HG02840 (cell line): Measurements from ENCODE around the gene TRAPPC10.
"Not testable (repeated sequence)": the region's sequence is repeated elsewhere in the genome, so short reads cannot be mapped to it uniquely, and the experiment has no call there.

Experiments used
- ATAC-seq: cut with Tn5 transposase; IDR thresholded peaks from one replicate; pipeline ENCODE4 v1.9.1; 2021; ENCODE audit warnings: mild to moderate bottlenecking, moderate library complexity, moderate number of reproducible peaks; ENCODE audit not compliant: unreplicated experiment, low FRiP score

TRAPPC10 gene

GRCh38 chr21:44084496-44085241, 72.6 kb downstream of the TRAPPC10 start:
- no peak for ATAC-seq

DNA sequence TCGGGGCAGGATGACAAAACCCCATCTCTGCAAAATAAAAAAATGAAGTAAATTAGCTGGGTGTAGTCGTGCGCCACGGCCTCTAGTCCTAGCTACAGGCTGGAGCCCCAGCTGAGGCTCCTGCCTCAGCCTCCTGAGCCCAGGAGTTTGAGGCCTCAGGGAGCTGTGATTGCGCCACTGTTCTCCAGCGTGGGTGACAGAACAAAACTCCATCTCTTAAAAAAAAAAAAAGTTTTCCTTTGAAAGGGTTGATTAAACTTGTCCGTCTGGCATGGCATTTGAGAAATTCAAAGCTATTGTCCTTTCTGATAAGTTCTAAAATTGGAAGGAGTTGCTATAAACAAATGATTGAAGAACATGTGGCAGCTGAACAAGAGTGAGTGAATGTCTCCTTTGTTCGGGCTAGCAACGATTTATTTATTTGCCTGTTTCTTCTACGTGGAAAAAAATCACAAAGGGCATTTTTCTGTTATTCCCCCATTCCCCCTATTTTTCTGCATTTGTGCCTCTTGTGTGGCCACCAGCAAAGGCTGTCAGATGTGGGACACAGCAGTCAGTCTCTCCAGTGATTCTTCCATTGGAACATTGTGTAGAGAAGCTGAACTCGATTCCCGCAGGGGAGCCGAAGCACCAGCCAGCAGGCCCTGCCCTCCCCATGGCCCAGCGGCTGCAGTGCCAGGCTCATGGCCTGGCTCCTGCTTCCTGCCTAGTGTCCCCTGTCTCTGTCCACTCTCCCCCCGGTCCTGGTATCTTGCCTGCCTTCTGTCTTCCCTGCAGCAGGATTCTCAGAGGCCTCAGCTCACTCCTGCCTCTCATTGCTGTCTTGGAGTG, 73.6 kb downstream of the TRAPPC10 start:
- ATAC-seq: no peak

DNA sequence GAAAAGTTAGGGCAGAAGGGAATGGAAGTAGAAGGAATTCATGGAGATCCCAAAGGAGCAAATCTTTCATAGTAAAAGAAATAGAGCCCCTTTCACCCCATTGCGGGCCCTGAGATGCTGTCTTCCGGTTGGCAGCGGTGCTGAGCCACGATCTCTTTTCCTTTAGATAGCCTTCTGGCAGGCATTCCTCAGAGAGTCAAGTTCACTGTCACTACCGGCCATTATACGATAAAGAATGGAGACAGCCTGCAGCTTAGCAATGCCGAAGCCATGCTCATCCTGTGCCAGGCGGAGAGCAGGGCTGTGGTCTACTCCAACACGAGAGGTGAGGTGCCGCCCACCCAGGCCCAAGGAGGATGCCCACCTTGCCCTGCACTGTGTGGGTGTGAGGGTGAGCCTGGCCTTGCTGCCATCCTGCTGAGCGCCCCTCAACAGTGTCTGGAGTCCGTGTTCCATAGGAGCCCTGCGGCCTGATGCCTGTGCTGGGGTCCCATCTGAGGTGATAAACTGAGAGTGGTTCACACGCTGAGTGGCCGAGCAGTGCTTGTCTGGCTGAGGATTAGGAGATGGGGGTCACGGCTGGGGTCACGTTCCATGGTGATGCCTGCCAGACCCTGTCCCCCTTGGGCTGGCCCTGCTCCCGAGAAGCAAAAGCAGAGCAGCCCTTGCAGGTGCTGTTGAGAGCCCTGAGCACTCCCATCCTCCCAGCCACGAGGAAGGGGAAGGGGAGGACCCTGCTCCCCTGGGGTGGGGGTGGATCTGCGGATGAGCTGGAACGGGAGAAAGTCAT, 74.7 kb downstream of the TRAPPC10 start:
- no peak for ATAC-seq

GRCh38 chr21:44087426-44088400, 75.6 kb downstream of the TRAPPC10 start:
- ATAC-seq: no peak

DNA sequence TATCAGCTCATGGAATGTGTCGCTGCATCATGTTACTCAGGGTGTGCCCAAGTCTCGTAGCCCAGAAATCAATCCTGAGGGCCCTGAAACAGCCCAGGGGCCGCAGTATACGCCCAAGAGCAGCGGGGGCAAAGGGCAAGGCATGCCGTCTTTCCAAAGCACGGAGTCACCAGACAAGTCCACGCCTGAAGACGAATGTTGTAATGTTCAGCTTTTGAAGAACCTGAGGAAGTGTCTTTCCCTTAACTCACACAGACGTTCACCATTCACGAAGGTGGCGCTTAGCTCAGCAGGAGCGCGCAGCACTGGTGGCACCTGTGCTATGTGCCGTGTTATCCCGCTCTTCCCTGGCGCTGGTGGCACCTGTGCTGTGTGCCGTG, 76.3 kb downstream of the TRAPPC10 start:
- ATAC-seq: no peak

DNA sequence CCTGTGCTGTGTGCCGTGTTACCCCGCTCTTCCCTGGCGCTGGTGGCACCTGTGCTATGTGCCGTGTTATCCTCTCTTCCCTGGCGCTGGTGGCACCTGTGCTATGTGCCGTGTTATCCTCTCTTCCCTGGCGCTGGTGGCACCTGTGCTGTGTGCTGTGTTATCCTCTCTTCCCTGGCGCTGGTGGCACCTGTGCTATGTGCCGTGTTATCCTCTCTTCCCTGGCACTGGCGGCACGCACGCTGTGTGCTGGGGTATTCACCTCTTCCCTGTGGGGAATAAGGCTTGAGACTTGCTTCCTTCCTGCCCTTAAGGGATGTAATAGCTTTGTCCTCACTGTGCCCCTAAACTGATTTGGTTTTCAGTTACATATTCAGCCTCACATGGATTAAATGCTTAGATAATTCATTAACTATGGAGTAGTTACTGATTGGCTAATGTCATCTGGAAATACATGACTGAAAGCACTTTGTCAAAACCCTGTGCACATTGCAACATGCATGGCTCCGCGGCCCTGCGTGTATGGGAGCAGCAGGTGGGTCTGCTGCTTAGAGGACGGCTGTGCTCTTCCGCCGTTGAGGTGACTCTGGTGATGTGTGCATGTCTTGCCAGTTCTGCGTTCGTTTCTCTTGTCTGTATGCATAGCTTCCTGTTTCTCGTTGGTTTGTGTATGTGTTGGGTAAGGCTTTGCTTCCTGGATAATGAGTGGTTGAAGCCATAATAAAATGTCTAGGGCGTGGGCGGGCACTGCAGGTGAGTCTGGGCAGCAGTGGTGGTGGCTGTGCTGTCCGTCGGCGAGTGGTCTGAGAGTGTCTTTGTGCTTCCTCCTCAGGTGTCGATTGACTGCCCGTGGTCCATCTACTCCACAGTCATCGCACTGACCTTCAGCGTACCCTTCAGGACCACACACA, 77.1 kb downstream of the TRAPPC10 start:
- ATAC-seq: no peak

DNA sequence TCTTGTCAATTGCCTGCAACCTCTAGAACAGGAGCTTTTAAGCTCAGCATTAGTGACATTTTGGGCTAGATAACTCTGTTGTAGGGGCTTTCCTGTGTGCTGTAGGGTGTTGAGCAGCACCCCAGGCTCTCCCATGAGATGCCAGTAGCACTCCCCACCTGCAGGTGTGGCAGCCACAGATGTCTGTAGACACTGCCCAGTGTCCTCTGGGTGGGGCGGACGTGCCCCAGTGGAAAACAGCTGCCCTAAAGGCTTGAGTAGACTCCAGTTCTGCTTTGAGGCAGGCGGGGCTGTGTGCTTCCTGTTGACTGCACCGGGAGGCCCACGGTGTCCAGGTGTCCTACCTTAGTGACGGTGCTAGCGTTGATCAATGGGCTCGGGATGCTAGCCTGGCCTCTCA, 78.2 kb downstream of the TRAPPC10 start:
- no peak for ATAC-seq

- no peak for ATAC-seq
Observed at GRCh38 chr21:44092211-44092610, 80.1 kb downstream of the TRAPPC10 start.

DNA sequence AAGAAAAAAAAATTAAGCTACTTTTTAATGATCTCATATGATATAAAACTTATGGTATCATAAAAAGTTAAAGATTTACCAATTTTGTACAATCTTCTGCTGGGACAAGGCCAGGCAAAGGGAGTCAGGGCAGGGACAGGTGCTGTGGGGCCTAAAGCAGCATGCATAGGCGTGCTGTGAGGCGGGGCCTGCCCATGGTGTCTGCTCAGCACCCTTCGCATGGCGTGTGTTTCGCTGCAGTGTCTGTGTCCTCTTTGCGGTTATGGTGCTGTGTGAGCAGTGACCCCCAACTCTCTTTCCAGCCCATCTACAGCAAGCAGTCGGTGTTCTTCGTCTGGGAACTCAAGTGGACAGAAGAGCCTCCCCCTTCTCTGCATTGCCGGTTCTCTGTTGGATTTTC, 81.7 kb downstream of the TRAPPC10 start:
- ATAC-seq: no peak

- no peak for ATAC-seq
Observed at GRCh38 chr21:44094832-44095231, 82.7 kb downstream of the TRAPPC10 start.

GRCh38 chr21:44098507-44098906, 86.4 kb downstream of the TRAPPC10 start:
- ATAC-seq: not testable (repeated sequence)

- ATAC-seq: not testable (repeated sequence)
Observed at GRCh38 chr21:44098964-44099363, 86.9 kb downstream of the TRAPPC10 start.

DNA sequence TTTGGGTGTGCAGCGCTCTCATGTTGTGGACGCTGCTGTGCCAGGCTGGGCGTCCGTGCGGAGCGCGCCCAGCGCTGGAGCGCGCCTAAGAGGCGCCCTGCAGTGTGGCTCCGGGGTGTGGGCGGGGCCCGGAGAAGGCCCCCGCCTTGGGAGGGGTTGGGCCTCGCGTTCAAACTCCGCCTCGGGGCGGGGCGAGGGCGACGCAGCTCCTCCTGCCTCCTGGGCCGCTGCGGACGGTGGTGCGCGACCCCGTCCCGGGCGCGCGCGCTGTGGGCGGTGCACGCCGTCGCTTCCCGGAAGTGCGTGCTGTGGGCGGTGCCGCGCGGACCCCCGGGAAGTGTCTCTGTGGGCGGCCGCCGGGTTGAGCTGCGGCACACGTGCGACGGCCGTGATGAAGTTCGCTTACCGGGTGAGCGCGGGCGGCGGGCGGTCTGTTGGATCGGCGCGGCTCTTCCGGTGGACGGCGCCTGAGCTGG, 95.0 kb downstream of the TRAPPC10 start, which contains the start of gene PWP2:
Gene PWP2, plus strand, starts transcription at position 374 of the 476 bp plus-strand sequence. Its CDS starts 18 bp downstream, at position 392.
- peak; percentile 70 for ATAC-seq

DNA sequence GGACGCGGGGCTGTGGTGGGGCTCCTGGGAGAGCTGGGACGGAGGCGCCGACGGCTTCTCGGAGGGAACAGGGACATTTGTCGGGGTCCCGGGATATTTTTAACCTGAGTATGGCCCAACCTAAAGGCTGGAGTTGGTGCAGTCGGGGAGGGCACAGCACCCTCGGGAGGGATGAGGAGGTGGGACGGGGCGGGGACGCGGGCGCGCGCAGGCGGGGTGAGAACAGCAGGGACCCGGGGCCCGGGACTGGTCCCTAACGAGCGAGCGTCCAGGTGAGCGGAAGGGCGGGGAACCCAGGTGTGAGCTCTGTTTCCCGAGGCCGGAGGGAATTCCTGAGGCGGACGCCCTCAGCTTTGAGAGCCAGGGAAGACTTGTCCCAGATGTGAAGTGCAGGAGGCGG, 95.5 kb downstream of the TRAPPC10 start:
- ATAC-seq: not testable (repeated sequence)

DNA sequence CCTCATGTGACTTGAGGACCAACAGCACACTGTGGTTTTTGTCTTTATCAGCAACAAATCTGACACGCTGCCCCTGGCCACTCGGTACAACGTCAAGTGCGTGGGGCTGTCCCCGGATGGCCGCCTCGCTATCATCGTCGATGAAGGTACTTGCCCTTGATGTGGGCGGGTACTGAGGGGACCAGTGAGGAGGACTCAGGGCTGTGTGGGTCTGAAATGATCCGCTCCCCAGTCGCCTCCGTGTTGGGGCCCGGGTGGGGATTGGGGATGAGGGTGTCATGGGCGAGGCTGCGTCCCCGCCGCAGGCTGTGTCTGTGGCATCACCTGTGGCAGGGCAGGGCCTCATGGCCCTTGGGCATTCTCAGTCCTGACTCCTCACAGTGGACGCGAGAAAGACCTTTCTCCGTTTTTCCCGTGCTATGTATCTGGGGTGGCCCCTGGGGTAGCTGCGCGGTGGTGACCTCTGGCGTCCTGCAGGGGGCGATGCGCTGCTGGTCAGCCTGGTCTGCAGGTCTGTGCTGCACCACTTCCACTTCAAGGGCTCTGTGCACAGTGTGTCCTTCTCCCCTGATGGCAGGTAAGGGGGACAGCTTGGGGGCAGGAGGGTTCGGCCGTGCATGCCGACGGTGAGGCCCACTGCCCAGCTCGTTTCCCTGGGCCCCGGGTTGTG, 101.7 kb downstream of the TRAPPC10 start:
- ATAC-seq: not testable (repeated sequence)

DNA sequence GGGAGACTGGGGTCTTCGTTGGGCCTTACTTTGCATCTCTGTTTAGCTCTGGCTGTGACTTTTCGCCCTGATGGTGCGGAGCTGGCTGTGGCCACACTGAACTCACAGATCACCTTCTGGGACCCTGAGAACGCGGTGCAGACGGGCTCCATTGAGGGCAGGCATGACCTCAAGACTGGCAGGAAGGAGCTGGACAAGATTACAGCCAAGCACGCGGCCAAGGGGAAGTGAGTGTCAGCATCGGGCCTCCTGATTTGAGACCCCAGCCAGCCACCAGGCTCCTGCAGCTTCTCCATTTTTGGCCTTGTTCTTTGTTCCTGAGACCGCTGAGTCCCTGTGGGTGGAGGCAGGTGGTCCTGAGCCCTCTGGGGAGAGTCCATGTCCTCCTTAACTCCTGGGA, 110.0 kb downstream of the TRAPPC10 start:
- ATAC-seq: not testable (repeated sequence)

DNA sequence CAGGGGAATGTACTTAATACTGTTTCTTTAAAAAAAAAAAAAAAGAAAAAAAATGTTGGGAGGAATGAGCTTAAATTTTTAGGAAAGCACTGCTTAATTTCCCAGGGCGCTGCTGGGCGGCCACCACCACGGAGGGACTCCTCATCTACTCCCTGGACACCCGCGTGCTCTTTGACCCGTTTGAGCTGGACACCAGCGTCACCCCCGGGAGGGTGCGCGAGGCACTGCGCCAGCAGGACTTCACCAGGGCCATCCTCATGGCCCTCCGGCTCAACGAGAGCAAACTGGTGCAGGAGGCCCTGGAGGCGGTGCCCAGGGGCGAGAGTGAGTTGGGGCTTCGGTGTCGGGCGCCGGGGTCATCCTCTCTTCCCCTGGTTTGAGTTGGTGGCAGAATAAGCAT, 115.7 kb downstream of the TRAPPC10 start:
- ATAC-seq: not testable (repeated sequence)

DNA sequence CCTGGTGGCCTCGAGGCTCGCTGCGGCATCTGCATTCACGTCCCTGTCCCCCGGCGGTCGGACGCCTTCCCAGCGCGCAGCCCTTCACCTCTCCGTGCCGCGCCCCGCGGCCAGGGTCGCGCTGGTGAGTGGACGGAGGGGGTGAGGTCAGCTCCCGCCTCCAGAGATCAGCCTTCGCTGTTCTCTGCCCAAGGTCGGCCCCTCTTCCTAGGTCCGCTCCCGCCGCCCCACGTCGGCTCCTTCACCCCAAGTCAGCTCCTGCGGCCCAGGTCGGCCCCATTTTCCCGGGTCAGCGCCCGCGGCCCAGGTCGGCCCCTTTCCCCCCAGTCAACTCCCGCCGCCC, 121.6 kb downstream of the TRAPPC10 start:
- ATAC-seq: not testable (repeated sequence)
